ENCODE measurements around the gene UBAP2.
A peak's percentile ranks its signal among the peaks of the same experiment; 100 is the strongest.
"Not testable (repeated sequence)": the region's sequence is repeated elsewhere in the genome, so short reads cannot be mapped to it uniquely, and the experiment has no call there.

UBAP2 gene

DNA sequence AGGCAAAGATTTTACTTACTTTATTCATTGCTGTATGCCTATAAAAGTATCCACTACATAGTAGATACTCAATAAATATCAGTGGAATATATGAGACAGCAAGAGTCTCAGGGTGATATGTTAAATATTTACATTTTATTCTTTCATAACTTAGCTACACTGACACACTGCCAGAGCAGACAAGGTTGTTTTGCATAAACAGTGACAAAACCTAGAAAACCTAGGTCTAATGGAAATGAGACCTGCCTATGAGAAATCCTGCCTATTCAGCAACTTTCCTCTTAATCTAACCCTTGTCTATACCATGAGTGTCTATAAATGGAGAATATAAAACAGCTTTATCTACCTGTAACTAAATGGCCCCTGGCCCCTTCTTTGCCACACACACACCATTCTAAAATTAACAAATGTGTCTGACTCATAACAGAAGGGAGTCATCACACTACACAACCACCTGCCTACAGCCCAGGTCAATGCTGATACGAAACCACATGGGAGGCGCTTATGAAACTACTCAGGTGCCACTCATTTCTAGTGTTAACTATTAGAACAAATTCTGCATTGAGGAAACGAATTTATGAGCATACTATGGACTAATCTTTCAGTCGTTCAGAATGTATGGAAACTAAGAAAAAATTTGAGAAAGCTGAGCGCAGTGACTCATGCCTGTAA is 60.3 kb downstream of the UBAP2 start:
- DNase-seq (ENCODE audit: low spot score): no peak

GRCh38 chr9:33976414-33976813 is 72.3 kb downstream of the UBAP2 start:
- no peak for DNase-seq (ENCODE audit: low spot score)

GRCh38 chr9:33972698-33973097 is 76.0 kb downstream of the UBAP2 start:
- DNase-seq (ENCODE audit: low spot score): no peak

DNA sequence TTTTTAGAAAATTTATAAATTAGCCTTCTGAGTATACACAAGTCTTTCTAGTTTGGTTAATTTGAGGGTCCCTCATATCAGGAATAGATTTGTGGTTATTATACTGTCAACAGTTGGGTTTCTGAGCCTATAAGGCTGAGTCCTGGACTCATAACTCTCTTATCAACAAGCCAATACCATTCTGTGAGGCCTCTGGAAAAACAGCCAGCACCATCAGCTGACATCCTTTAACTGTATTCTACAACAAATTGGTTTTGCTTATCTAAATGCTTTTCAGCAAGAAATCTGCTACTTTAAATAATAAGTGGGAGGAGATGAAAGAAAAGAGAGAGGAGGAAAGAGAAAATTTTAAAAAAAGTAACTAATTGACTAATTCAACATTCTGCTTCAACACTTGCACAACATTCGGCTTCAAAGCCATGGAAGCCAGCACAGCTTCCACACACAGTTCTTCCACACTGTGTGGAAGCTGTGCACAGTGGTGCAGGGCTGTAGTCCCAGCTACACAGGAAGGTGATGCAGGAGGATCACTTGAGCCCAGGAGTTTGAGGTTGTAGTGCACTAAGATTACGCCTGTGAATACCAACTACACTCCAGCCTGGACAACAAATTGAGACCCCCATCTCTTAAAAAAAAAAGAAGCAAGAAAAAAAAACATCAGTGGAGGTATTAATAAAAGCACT is 84.5 kb downstream of the UBAP2 start:
- DNase-seq (ENCODE audit: low spot score): no peak

DNA sequence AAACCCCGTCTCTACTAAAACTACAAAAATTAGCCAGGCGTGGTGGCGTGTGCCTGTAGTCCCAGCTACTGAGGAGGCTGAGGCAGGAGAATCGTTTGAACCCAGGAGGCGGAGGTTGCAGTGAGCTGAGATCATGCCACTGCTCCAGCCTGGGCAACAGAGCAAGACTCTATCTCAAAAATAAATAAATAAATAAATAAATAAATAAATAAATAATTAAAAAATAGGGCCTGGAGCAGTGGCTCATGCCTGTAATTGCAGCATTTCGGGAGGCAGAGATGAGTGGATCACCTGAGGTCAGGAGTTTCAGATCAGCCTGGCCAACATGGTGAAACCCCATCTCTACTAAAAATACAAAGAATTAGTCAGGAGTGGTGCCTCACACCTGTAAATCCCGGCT is 86.2 kb downstream of the UBAP2 start:
- DNase-seq (ENCODE audit: low spot score): not testable (repeated sequence)

- DNase-seq (ENCODE audit: low spot score): no peak
Observed at GRCh38 chr9:33959725-33960124, 89.0 kb downstream of the UBAP2 start.

- DNase-seq (ENCODE audit: low spot score): no peak
Observed at GRCh38 chr9:33956544-33956943, 92.1 kb downstream of the UBAP2 start.

- no peak for DNase-seq (ENCODE audit: low spot score)
Observed at GRCh38 chr9:33952066-33952465, 96.6 kb downstream of the UBAP2 start.

- no peak for DNase-seq (ENCODE audit: low spot score)
Observed at GRCh38 chr9:33950371-33950770, 98.3 kb downstream of the UBAP2 start.

DNA sequence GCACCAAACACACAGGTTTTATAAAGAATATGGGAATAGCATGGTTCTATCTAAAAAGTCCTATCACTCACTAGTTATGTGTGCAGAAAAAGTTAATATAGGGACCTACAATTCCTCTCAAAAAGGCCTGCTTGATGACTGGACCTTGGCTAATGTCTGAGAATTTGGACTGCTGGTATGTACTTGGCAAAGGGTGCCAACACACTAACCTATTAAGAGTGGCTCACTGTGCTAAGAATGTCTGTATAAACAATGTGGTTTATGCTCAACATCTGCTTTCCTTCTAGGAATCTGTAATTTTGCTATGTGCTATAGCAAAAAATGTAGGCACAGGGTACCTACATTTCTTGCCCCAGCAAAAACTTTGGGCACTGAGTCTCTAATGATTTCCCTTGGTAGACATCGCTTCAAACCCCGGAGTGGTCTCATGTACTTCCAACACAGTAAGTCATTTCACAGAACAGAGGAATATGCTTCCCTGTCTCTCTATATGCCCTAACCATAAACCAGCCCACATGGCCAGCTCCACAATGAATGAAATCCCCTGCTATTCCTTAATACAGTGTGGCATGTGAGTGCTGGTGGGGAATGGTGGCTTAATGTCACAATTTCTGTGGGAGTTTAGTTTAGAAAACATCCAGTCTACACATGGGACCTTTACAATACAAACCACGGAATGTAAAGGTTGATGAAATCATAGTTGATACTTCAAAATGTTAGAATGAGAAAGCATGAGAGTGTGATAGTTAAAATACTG is 101.7 kb downstream of the UBAP2 start:
- DNase-seq (ENCODE audit: low spot score): no peak

DNA sequence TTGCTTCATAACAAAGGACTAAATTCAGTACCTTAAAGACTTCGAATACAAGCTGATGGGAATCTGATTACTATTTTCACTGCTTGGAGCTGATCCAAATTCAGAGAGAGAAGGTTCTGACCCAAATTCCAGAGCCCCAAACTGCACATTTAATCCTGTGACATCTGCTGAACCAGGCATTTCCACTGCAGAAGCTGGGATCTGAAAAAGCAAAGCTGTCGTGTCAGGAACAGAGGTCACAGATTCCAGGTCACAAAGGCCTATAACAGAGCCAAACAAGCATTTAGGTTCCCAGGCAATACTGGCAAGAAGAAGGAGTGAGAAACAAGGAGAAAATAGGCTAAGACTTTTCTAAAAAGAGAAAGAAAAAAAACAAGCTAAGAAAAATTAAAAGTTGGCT is 105.3 kb downstream of the UBAP2 start:
- DNase-seq (ENCODE audit: low spot score): no peak

DNA sequence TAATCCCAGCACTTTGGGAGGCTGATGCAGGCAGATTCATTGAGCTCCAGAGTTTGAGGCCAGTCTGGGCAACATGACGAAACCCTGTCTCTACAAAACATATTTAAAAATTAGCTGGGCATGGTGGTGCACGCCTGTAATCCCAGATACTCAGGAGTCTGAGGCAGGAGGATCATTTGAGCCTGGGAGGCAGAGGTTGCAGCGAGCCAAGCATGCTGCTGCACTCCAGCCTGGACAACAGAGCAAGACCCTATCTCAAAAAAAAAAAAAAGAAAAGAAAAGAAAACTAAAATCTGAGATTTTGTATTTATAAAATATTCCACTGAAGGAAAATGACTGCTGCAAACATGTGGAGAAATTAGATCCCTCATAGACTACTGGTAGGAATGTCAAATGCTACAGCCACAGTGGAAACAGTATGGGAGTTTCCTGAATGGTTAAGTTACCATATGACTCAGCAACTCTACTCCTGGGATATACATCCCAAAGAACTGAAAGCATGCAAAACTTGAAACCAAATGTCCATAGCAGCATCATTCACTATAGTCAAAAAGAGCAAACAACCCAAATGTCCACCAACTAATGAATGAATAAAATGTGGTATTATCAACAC is 106.1 kb downstream of the UBAP2 start:
- DNase-seq (ENCODE audit: low spot score): no peak

- no peak for DNase-seq (ENCODE audit: low spot score)
Observed at GRCh38 chr9:33939924-33940874, 108.5 kb downstream of the UBAP2 start.

GRCh38 chr9:33934188-33934878 is 114.4 kb downstream of the UBAP2 start:
- no peak for DNase-seq (ENCODE audit: low spot score)

- no peak for DNase-seq (ENCODE audit: low spot score)
Observed at GRCh38 chr9:33932078-33932807, 116.4 kb downstream of the UBAP2 start.

- DNase-seq (ENCODE audit: low spot score): no peak
Observed at GRCh38 chr9:33931326-33931725, 117.4 kb downstream of the UBAP2 start.

DNA sequence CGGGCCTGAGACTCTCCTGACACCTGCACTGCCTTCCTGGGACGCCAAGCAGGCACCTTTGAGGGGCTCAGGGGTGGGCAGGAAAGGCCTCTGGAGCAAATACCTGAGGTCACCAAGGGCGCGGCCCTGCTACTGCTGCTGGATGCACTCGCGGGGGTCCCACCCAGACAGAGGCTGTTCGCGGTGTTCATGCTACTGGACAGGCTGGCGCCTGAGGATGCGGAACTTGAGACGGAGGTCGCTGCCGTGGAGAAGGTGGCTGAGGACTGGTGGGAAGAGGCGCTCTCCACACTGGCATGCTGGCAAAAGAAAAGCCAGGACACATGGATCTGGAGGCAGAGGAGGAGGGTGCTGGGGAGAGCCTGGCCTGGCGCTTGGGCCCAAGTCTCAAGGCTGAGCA is 121.0 kb downstream of the UBAP2 start:
- no peak for DNase-seq (ENCODE audit: low spot score)

DNA sequence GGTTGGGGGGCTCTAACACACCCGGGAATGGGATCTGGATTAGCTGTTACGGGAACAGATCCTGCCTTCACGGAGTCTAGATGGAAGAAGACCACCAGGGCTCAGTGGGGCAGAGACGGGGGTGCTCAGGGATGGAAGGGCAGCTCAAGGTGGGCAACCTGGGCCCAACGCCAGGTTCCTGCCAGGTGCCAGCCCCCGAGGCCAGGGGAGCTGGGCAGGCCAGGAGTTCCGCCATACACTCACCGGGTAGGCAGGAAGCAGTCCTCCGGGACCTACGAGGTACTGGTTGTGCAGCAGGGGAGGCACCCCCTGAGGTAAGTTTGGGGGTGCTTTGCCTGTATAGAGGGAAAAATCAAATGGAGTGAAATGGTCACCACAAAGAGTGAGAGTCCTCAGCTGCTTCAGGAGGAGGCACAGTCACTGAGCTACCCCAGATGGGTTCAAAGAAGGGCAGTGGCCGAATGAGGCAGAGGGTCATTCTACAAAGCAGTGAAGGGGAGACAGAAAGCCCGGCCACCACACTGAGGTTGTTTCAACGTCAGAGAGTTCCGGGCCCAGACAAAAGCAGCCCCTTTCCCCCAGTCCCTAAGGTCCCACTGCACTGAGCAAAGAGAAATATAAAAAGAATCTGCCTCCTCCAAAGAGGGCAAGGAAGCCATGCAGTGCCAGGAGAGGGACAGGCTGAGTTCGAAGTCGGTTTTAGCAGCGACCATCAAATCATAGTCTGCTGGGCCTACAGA is 121.8 kb downstream of the UBAP2 start:
- DNase-seq (ENCODE audit: low spot score): no peak

DNA sequence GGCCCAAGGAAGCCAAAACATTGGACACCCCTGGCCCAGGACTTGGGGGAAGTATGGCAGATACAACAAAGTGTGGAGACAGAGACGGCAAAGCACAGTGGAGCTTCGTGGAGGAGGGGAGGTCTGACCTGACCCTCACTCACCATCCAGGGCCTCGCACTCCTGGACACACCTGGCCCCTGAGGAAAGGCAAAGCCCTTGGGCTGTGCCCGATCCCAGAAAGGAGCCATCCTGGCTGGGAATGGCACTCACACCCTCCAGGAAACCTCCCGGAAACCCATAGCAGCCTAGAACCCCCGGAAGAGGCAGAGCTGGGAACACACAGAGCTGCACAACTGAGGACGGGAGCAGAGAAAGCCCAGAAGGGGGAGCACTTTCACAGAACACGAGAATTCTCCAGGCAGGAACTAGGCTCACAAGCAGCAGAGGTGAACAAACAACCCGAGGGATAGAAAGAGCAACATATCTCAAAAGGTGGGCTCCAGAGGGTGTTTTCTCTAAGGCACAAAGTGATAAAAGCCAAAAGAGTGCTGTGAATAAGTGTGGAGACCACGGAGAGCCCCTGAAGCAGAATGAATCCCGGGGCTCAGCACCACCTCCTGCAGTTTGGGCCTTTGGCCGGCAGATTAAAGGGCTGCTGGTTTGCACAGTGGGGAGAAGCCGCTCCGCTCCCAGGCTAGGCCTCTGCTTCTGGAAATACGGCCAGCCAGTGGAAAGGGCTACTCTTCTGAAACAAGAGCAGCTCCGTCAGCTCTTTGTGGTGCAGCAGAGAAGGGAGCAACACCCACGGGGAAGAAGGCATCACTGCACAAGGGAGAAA is 123.5 kb downstream of the UBAP2 start:
- DNase-seq (ENCODE audit: low spot score): peak; percentile 88
